Measurements from ENCODE around the gene TTC38. TPM values are rescaled to one million over a fixed set of nuclear protein-coding genes. Genes with fewer than 3 reads are reported as not detected.

Gene TTC38
- total RNA-seq, 5 donors from 2014 or later (not counting 1 experiment from before 2014, with no cell fraction given), result 6.8 to 21.6 (median 9.5) TPM

DNA sequence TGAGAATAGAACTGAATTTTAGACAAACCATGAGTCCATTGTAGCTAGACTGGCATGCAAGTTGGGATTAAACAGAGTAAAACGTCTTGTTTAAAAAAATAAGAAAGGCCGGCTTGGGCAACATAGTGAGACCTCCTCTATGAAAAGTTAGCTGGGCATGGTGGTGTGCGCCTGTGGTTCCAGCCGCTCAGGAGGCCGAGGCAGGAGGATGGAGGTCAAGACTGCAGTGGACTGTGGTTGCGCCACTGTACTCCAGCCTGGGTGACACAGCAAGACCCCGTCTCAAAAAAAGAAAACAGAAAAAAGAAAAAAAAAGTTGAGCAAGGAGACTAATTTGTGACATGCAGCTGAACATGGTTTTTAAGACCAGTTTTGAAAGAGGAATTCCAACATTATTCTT is 41.2 kb upstream of the TTC38 start:
- Histone ChIP-seq H3K36me3 (ENCODE audit: control insufficient read depth in 2 of 2, extremely low read depth in 1 of 2, insufficient read depth in 1 of 2, low read length in 1 of 2) (peaks cover 0 to 7% of the 10 kb centered on the region in 2 donors), H3K4me3 (ENCODE audit: control insufficient read depth in 1 of 2, extremely low read depth in 1 of 2, low read length in 1 of 2) (no peak overlapping the region), H3K27ac (ENCODE audit: low read length) (no peak overlapping the region), H3K9me3 (no peaks in the 10 kb centered on the region), H3K4me1 (ENCODE audit: control insufficient read depth in 1 of 2, extremely low read depth in 1 of 2, insufficient read depth in 2 of 2, low read length in 2 of 2) (no peaks in the 10 kb centered on the region), H3K27me3 (replicated peaks in 1 of 2; ENCODE audit: control insufficient read depth in 2 of 2, extremely low read depth in 1 of 2, insufficient read depth in 2 of 2, low read length in 1 of 2) (no peaks in the 10 kb centered on the region)
- Mint-ChIP-seq H3K36me3 (peaks cover 11% of the 10 kb centered on the region), H3K9me3 (no peaks in the 10 kb centered on the region), H3K4me3 (no peak overlapping the region), H3K4me1 (no peaks in the 10 kb centered on the region), H3K27ac (no peak overlapping the region), H3K27me3 (no peaks in the 10 kb centered on the region)
- DNase-seq (no peak), ATAC-seq (replicated peaks in 1 of 4) (no peak)
- POLR2A ChIA-PET, result no interaction called here
- 92% methylated on average over 6 of the region's 7 CpGs for WGBS (ENCODE audit: insufficient coverage)
- CTCF ChIA-PET, result no interaction called here

DNA sequence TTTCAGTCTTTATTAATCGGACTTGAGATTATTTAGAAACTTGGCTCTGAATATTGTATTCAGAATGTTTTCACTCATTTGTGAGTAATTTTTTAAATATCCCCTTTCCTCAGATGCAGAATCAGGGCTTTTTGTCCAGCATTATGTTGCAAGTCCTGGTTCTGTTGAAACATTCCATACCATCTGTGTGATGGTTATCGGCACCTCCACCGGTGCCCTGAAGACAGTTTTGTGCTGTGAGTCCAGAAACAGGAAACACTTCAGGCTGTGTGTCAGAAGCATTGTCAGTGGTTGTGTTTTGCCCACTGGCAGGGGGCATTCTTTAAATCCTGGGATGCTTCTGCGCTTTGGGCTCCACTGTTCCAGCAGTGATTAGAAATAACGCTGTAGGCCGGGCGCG is 38.1 kb upstream of the TTC38 start:
- Mint-ChIP-seq H3K4me1 (no peaks in the 10 kb centered on the region), H3K27me3 (no peaks in the 10 kb centered on the region), H3K27ac (no peak overlapping the region), H3K36me3 (peaks cover 14% of the 10 kb centered on the region), H3K4me3 (no peak overlapping the region), H3K9me3 (no peaks in the 10 kb centered on the region)
- DNase-seq, result no peak
- ChIA-PET POLR2A (no interaction called here), CTCF (no interaction called here)
- ATAC-seq (replicated peaks in 1 of 4), result no peak
- H3K36me3 ChIP-seq (ENCODE audit: control insufficient read depth in 2 of 2, extremely low read depth in 1 of 2, insufficient read depth in 1 of 2, low read length in 1 of 2), result peaks cover 0 to 2% of the 10 kb centered on the region in 2 donors
- H3K4me1 ChIP-seq (ENCODE audit: control insufficient read depth in 1 of 2, extremely low read depth in 1 of 2, insufficient read depth in 2 of 2, low read length in 2 of 2), result no peaks in the 10 kb centered on the region
- H3K27ac ChIP-seq (ENCODE audit: low read length), result no peak overlapping the region
- H3K4me3 ChIP-seq (ENCODE audit: control insufficient read depth in 1 of 2, extremely low read depth in 1 of 2, low read length in 1 of 2), result no peak overlapping the region
- no peaks in the 10 kb centered on the region for H3K27me3 ChIP-seq (replicated peaks in 1 of 2; ENCODE audit: control insufficient read depth in 2 of 2, extremely low read depth in 1 of 2, insufficient read depth in 2 of 2, low read length in 1 of 2)
- no peaks in the 10 kb centered on the region for H3K9me3 ChIP-seq
- 95% methylated on average over 6 of the region's 8 CpGs for WGBS (ENCODE audit: insufficient coverage)

DNA sequence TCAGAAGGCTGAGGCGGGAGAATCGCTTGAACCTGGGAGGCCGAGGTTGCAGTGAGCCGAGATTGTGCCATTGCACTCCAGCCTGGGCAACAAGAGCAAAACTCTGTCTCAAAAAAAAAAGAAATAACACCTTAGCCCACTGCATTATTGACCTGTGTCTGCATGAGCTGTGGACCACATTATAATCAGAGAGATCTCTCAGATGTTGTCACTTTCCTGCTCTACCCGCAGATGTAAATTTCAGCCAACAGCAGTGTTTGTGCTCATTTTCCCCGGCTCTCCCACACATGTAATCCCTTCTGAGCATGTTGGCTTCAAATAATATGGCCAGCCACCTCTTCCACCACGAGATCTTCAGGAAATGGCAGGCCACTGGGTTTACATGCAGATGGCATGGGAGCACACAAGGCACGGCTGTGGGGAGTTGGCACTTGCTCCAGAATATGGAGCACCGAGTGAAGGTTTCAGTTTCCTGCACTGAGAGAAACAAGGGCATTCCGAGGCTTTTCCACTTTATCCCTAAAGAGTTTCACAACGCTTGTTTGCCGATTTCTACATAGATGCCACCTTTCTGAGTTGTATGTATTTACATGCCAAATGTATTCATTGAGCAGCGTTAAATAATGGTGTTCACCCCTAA is 37.4 kb upstream of the TTC38 start:
- DNase-seq (no peak), ATAC-seq (replicated peaks in 1 of 4) (no peak)
- H3K27ac Mint-ChIP-seq, result no peak overlapping the region
- H3K27me3 ChIP-seq (replicated peaks in 1 of 2; ENCODE audit: control insufficient read depth in 2 of 2, extremely low read depth in 1 of 2, insufficient read depth in 2 of 2, low read length in 1 of 2), result no peaks in the 10 kb centered on the region
- H3K27me3 Mint-ChIP-seq, result no peaks in the 10 kb centered on the region
- CTCF ChIA-PET, result no interaction called here
- H3K4me1 Mint-ChIP-seq, result no peaks in the 10 kb centered on the region
- no peaks in the 10 kb centered on the region for H3K9me3 ChIP-seq
- H3K4me3 ChIP-seq (ENCODE audit: control insufficient read depth in 1 of 2, extremely low read depth in 1 of 2, low read length in 1 of 2), result no peak overlapping the region
- POLR2A ChIA-PET, result no interaction called here
- peaks cover 17% of the 10 kb centered on the region for H3K36me3 Mint-ChIP-seq
- H3K36me3 ChIP-seq (ENCODE audit: control insufficient read depth in 2 of 2, extremely low read depth in 1 of 2, insufficient read depth in 1 of 2, low read length in 1 of 2), result peaks cover 0 to 4% of the 10 kb centered on the region in 2 donors
- H3K9me3 Mint-ChIP-seq, result no peaks in the 10 kb centered on the region
- H3K4me3 Mint-ChIP-seq, result no peak overlapping the region
- H3K27ac ChIP-seq (ENCODE audit: low read length), result no peak overlapping the region
- H3K4me1 ChIP-seq (ENCODE audit: control insufficient read depth in 1 of 2, extremely low read depth in 1 of 2, insufficient read depth in 2 of 2, low read length in 2 of 2), result no peaks in the 10 kb centered on the region
- 91% methylated on average over 10 of the region's 13 CpGs for WGBS (ENCODE audit: insufficient coverage)

DNA sequence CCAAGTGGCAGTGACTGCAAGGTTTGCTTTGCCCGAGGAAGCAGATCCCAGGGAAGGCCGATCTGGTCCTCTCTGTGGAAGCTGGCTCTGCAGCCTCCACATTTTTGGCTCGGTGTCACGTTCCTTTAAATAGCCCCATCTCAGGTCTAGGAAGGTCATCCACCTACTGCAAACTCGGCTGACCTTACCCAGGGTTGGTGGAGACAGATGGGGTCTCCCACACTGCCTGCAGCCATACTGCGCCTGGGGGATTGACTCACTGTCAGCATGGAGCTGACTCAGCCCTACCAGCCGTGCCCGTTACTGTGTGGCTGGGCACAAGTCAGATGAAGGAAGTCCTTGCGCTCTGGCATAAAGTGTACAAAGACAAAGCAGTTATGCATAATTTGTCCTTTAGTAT is 34.6 kb upstream of the TTC38 start:
- Histone ChIP-seq H3K4me3 (ENCODE audit: control insufficient read depth in 1 of 2, extremely low read depth in 1 of 2, low read length in 1 of 2) (no peak overlapping the region), H3K4me1 (ENCODE audit: control insufficient read depth in 1 of 2, extremely low read depth in 1 of 2, insufficient read depth in 2 of 2, low read length in 2 of 2) (no peaks in the 10 kb centered on the region), H3K9me3 (no peaks in the 10 kb centered on the region), H3K27ac (ENCODE audit: low read length) (no peak overlapping the region), H3K27me3 (replicated peaks in 1 of 2; ENCODE audit: control insufficient read depth in 2 of 2, extremely low read depth in 1 of 2, insufficient read depth in 2 of 2, low read length in 1 of 2) (no peaks in the 10 kb centered on the region), H3K36me3 (ENCODE audit: control insufficient read depth in 2 of 2, extremely low read depth in 1 of 2, insufficient read depth in 1 of 2, low read length in 1 of 2) (peaks cover 0 to 8% of the 10 kb centered on the region in 2 donors)
- DNase-seq, result no peak
- ATAC-seq (replicated peaks in 1 of 4), result no peak
- CTCF ChIA-PET, result no interaction called here
- Mint-ChIP-seq H3K27ac (no peak overlapping the region), H3K27me3 (no peaks in the 10 kb centered on the region), H3K4me1 (peaks cover 0 to 1% (median 0%) of the 10 kb centered on the region in 3 donors), H3K4me3 (no peak overlapping the region), H3K9me3 (no peaks in the 10 kb centered on the region), H3K36me3 (peaks cover 29% of the 10 kb centered on the region)
- WGBS (ENCODE audit: insufficient coverage), result 75% methylated on average over 8 of the region's 9 CpGs
- POLR2A ChIA-PET, result no interaction called here

DNA sequence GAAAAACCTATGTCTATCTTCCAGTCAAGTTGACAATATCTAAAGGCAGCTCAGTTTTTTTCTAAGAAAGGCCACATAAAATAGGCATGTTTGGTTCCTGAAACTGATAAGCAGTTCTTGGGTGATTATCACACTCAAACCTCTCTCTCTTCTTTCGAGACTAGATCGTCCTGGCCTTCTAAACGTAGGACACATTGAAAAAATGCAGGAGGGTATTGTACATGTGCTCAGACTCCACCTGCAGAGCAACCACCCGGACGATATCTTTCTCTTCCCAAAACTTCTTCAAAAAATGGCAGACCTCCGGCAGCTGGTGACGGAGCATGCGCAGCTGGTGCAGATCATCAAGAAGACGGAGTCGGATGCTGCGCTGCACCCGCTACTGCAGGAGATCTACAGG is 32.8 kb upstream of the TTC38 start:
- no peak overlapping the region for H3K4me3 Mint-ChIP-seq
- Histone ChIP-seq H3K36me3 (ENCODE audit: control insufficient read depth in 2 of 2, extremely low read depth in 1 of 2, insufficient read depth in 1 of 2, low read length in 1 of 2) (peaks cover 0 to 8% of the 10 kb centered on the region in 2 donors), H3K27ac (ENCODE audit: low read length) (no peak overlapping the region), H3K9me3 (no peaks in the 10 kb centered on the region), H3K4me1 (ENCODE audit: control insufficient read depth in 1 of 2, extremely low read depth in 1 of 2, insufficient read depth in 2 of 2, low read length in 2 of 2) (peaks cover 7 to 11% of the 10 kb centered on the region in 2 experiments), H3K27me3 (replicated peaks in 1 of 2; ENCODE audit: control insufficient read depth in 2 of 2, extremely low read depth in 1 of 2, insufficient read depth in 2 of 2, low read length in 1 of 2) (no peaks in the 10 kb centered on the region), H3K4me3 (ENCODE audit: control insufficient read depth in 1 of 2, extremely low read depth in 1 of 2, low read length in 1 of 2) (no peak overlapping the region)
- WGBS (ENCODE audit: insufficient coverage), result 98% methylated on average over 9 of the region's 12 CpGs
- ChIA-PET CTCF (no interaction called here), POLR2A (no interaction called here)
- DNase-seq (no peak), ATAC-seq (replicated peaks in 1 of 4) (no peak)
- no peak overlapping the region for H3K27ac Mint-ChIP-seq
- no peaks in the 10 kb centered on the region for H3K9me3 Mint-ChIP-seq
- peaks cover 6 to 11% (median 11%) of the 10 kb centered on the region in 3 donors for H3K4me1 Mint-ChIP-seq
- no peaks in the 10 kb centered on the region for H3K27me3 Mint-ChIP-seq
- peaks cover 30% of the 10 kb centered on the region for H3K36me3 Mint-ChIP-seq

DNA sequence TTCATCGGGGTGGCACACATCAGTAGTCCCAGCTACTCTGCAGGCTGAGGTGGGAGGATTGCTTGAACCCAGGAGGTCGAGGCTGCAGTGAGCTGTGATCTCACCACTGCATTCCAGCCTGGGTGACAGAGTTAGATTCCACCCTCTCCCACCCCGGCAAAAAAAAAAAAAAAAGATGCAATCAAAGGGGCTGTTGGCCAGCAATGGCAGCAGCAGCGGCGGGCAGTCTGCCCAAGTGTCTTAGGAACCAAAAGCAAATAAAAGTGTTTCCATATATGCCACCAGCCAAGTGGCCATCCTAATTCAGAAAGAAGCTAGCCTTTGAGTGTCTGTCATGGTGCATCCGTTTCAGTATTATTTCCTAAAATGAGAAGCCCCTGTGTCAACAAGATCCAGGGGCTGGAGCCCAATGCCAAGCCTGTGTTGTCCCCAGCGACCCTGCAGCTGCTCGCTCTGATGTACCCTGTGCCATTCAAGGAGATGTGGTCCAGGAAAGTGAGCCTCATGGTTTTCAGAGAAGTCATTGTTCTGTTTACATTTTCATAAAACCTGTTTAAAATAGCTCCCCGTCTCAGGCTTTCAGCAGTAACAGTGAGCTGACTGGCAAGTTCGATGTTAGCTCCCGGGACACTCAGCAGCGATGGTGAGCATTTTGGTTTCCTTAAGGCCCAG is 30.2 kb upstream of the TTC38 start:
- CTCF ChIA-PET, result no interaction called here
- no peaks in the 10 kb centered on the region for H3K9me3 Mint-ChIP-seq
- H3K27me3 Mint-ChIP-seq, result no peaks in the 10 kb centered on the region
- H3K4me3 ChIP-seq (ENCODE audit: control insufficient read depth in 1 of 2, extremely low read depth in 1 of 2, low read length in 1 of 2), result no peak overlapping the region
- no peaks in the 10 kb centered on the region for H3K27me3 ChIP-seq (replicated peaks in 1 of 2; ENCODE audit: control insufficient read depth in 2 of 2, extremely low read depth in 1 of 2, insufficient read depth in 2 of 2, low read length in 1 of 2)
- no peaks in the 10 kb centered on the region for H3K9me3 ChIP-seq
- H3K36me3 Mint-ChIP-seq, result peaks cover 24% of the 10 kb centered on the region
- DNase-seq (no peak), ATAC-seq (replicated peaks in 1 of 4) (no peak)
- H3K36me3 ChIP-seq (ENCODE audit: control insufficient read depth in 2 of 2, extremely low read depth in 1 of 2, insufficient read depth in 1 of 2, low read length in 1 of 2), result peaks cover 0 to 8% of the 10 kb centered on the region in 2 donors
- H3K4me1 ChIP-seq (ENCODE audit: control insufficient read depth in 1 of 2, extremely low read depth in 1 of 2, insufficient read depth in 2 of 2, low read length in 2 of 2), result peaks cover 14 to 22% of the 10 kb centered on the region in 2 experiments
- 92% methylated on average over 9 of the region's 12 CpGs for WGBS (ENCODE audit: insufficient coverage)
- H3K27ac Mint-ChIP-seq, result peak overlapping the region in 1 of 2 donors; percentile 50
- no peak overlapping the region for H3K4me3 Mint-ChIP-seq
- POLR2A ChIA-PET, result no interaction called here
- H3K27ac ChIP-seq (ENCODE audit: low read length), result no peak overlapping the region
- peaks cover 12 to 22% (median 22%) of the 10 kb centered on the region in 3 donors for H3K4me1 Mint-ChIP-seq
